ENCODE measurements around the gene ABCC8.

Gene ABCC8

GRCh38 chr11:17397311-17398002 lies 79.2 kb downstream of the ABCC8 start:
- no peak for DNase-seq (ENCODE audit: low read depth)
- H3K4me3 ChIP-seq (ENCODE audit: low read depth, low read length), result no peak overlapping the region
- TF ChIP-seq CTCF (IDR thresholded peaks at IDR 0.05; ENCODE audit: low read depth, low read length, missing control alignments), result no peak

- TF ChIP-seq CTCF (IDR thresholded peaks at IDR 0.05; ENCODE audit: low read depth, low read length, missing control alignments), result no peak
- no peak for DNase-seq (ENCODE audit: low read depth)
Observed at GRCh38 chr11:17396598-17397310, 79.9 kb downstream of the ABCC8 start.

GRCh38 chr11:17395978-17396377 lies 80.7 kb downstream of the ABCC8 start:
- no peak for DNase-seq (ENCODE audit: low read depth)
- no peak overlapping the region for H3K4me3 ChIP-seq (ENCODE audit: low read depth, low read length)
- TF ChIP-seq CTCF (IDR thresholded peaks at IDR 0.05; ENCODE audit: low read depth, low read length, missing control alignments), result no peak

More at GRCh38 chr11:17396598-17397310, 79.9 kb downstream of the ABCC8 start:
- H3K4me3 ChIP-seq (ENCODE audit: low read depth, low read length), result no peak overlapping the region

- no peak for TF ChIP-seq CTCF (IDR thresholded peaks at IDR 0.05; ENCODE audit: low read depth, low read length, missing control alignments)
- no peak for DNase-seq (ENCODE audit: low read depth)
- no peak overlapping the region for H3K4me3 ChIP-seq (ENCODE audit: low read depth, low read length)
Observed at GRCh38 chr11:17395554-17395961, 81.1 kb downstream of the ABCC8 start.

GRCh38 chr11:17394743-17395390 lies 81.8 kb downstream of the ABCC8 start:
- no peak for DNase-seq (ENCODE audit: low read depth)
- TF ChIP-seq CTCF (IDR thresholded peaks at IDR 0.05; ENCODE audit: low read depth, low read length, missing control alignments), result no peak
- no peak overlapping the region for H3K4me3 ChIP-seq (ENCODE audit: low read depth, low read length)

GRCh38 chr11:17393472-17393871 lies 83.2 kb downstream of the ABCC8 start:
- TF ChIP-seq CTCF (IDR thresholded peaks at IDR 0.05; ENCODE audit: low read depth, low read length, missing control alignments), result no peak
- DNase-seq (ENCODE audit: low read depth), result no peak
- no peak overlapping the region for H3K4me3 ChIP-seq (ENCODE audit: low read depth, low read length)
